ENCODE data around the gene MYBPC1.

MYBPC1 gene

DNA sequence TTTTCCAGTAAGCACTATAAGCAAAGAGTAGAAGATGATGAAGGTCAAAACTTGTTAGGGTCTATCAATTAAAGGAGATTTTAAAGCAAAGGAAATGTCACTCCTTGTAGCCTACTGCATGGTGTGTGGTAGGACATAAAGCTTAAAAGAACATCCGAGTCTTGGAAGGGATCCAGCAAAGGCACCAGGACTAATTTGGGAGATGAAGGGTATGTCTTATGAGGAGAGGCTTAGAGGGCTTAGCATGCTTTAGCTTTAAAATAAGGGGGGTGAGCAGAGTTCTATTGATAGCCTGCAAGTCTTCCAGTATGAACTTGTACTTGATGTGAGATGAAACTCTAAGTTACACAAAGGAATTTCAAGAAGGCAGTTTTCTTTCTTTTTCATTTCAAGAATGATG is 11.8 kb upstream of the MYBPC1 start:
- no peak for TF ChIP-seq CTCF (IDR thresholded peaks at IDR 0.05; ENCODE audit: low read depth, low read length)
- H3K4me3 ChIP-seq (ENCODE audit: low read depth, low read length), result no peak overlapping the region

DNA sequence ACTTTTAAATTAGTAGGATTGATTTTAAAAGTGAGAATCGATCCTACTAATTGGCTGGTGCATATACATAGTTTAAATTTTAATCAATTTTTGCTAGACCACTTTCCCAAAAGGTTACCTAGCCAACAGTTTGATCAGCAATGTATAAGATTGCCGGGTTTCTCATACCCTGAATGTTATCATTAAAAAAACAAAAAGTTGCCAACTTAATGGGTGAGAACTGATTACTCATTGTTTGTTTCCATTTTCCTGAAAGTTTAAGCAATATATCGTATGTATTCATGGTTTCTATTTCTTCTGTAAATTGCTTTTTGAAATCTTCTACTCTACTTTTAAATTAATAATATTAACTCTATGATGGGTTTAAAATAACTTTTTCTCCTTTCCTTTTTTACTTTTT is 4.4 kb upstream of the MYBPC1 start:
- no peak for TF ChIP-seq CTCF (IDR thresholded peaks at IDR 0.05; ENCODE audit: low read depth, low read length)
- H3K4me3 ChIP-seq (ENCODE audit: low read depth, low read length), result no peak overlapping the region

- H3K4me3 ChIP-seq (ENCODE audit: low read depth, low read length), result no peak overlapping the region
- no peak for TF ChIP-seq CTCF (IDR thresholded peaks at IDR 0.05; ENCODE audit: low read depth, low read length)
Observed at GRCh38 chr12:101591781-101592180, 3.0 kb upstream of the MYBPC1 start.

- TF ChIP-seq CTCF (IDR thresholded peaks at IDR 0.05; ENCODE audit: low read depth, low read length), result no peak
- no peak overlapping the region for H3K4me3 ChIP-seq (ENCODE audit: low read depth, low read length)
Observed at GRCh38 chr12:101592448-101592847, 2.3 kb upstream of the MYBPC1 start.

DNA sequence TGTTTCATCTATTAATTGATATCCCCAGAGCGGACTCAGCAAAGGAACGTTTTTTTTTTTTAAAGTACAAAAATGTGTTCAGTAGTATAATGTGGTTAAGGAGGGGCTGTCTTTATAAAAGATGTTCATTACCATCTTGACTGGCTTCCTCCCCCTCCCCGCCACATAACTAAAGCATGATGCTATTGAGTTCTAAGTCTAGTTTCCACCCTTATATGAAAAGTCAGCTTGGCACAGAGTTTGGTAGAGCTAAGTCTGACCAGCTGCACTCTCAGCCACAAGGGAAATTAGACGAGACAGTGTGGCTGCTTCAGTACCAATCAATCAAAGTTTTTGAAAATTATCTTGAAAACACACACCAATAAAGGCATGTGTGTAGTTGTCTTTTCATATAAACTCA is 1.9 kb upstream of the MYBPC1 start:
- no peak overlapping the region for H3K4me3 ChIP-seq (ENCODE audit: low read depth, low read length)
- no peak for TF ChIP-seq CTCF (IDR thresholded peaks at IDR 0.05; ENCODE audit: low read depth, low read length)

GRCh38 chr12:101596172-101596571 is 1.4 kb downstream of the MYBPC1 start:
- H3K4me3 ChIP-seq (ENCODE audit: low read depth, low read length), result no peak overlapping the region
- no peak for TF ChIP-seq CTCF (IDR thresholded peaks at IDR 0.05; ENCODE audit: low read depth, low read length)

DNA sequence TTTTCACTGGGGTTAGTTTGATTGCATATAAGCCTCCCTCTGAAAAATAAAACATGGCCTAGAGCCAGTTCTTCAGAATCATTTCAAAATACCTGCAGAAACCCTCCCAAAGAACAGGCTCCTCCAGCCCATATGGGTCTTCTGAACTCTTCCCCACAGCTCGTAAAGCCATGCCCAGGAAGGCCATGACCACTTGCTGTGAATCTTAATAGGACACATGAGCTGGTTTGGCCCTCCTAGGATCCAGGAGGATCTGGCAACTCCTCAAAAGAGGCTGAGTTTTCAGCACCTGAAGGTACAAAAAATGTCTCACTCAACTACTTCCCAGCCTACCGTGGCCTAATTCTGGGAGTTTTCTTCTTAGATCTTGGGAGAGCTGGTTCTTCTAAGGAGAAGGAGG is 2.4 kb downstream of the MYBPC1 start:
- H3K4me3 ChIP-seq (ENCODE audit: low read depth, low read length), result no peak overlapping the region
- no peak for TF ChIP-seq CTCF (IDR thresholded peaks at IDR 0.05; ENCODE audit: low read depth, low read length)

All from WI38 (cell line).